ENCODE measurements around the gene ZRANB3.
A peak's percentile ranks its signal among the peaks of the same experiment; 100 is the strongest.

Gene ZRANB3

GRCh38 chr2:135271006-135271405 lies 260.0 kb downstream of the ZRANB3 start:
- no peaks in the 10 kb centered on the region for H3K27me3 ChIP-seq (ENCODE audit: insufficient read depth, low read length)
- no peak overlapping the region for H3K9ac ChIP-seq (ENCODE audit: low read depth, low read length)
- H3K4me1 ChIP-seq (ENCODE audit: insufficient read depth, low read length): no peaks in the 10 kb centered on the region; the same call in 1 of the 2 replicates
- H3K36me3 ChIP-seq (ENCODE audit: insufficient read depth, low read depth, low read length): no peaks in the 10 kb centered on the region; the same call in 1 of the 2 replicates
- H3K27ac ChIP-seq (ENCODE audit: low read length): no peak overlapping the region
- peaks cover 11% of the 10 kb centered on the region; the same call in 1 of the 2 replicates for H3K9me3 ChIP-seq (ENCODE audit: insufficient read depth, low read depth, low read length)
- H3K4me3 ChIP-seq (ENCODE audit: low read length): no peak overlapping the region

- H3K4me1 ChIP-seq (ENCODE audit: insufficient read depth, low read length): no peaks in the 10 kb centered on the region; the same call in 1 of the 2 replicates
- H3K9ac ChIP-seq (ENCODE audit: low read depth, low read length): no peak overlapping the region
- H3K27ac ChIP-seq (ENCODE audit: low read length): no peak overlapping the region
- no peak overlapping the region for H3K4me3 ChIP-seq (ENCODE audit: low read length)
- no peaks in the 10 kb centered on the region for H3K9me3 ChIP-seq (ENCODE audit: insufficient read depth, low read depth, low read length)
- peaks cover 6% of the 10 kb centered on the region; the same call in 1 of the 2 replicates for H3K36me3 ChIP-seq (ENCODE audit: insufficient read depth, low read depth, low read length)
- H3K27me3 ChIP-seq (ENCODE audit: insufficient read depth, low read length): no peaks in the 10 kb centered on the region
Measured at GRCh38 chr2:135265960-135266490, 265.0 kb downstream of the ZRANB3 start.

DNA sequence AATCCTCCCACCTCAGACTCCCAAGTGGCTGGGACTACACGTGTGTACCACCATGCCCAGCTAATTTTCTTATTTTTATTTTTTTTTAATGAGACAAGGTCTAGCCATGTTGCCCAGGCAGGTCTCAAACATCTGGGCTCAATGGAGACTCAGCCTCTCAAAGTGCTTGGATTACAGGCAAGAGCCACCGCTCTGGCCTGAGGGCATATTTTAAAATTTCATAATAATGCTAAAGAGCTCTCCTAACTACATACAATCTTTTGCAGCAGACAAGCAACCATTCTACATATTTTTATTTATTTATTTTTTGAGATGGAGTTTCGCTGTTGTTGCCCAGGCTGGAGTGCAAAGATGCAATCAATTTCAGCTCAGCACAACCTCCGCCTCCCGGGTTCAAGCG lies 271.9 kb downstream of the ZRANB3 start:
- Histone ChIP-seq H3K4me1 (ENCODE audit: insufficient read depth, low read length) (no peaks in the 10 kb centered on the region), H3K4me3 (ENCODE audit: low read length) (no peak overlapping the region), H3K27me3 (ENCODE audit: insufficient read depth, low read length) (no peaks in the 10 kb centered on the region), H3K36me3 (ENCODE audit: insufficient read depth, low read depth, low read length) (no peaks in the 10 kb centered on the region), H3K9ac (ENCODE audit: low read depth, low read length) (no peak overlapping the region), H3K27ac (ENCODE audit: low read length) (no peak overlapping the region), H3K9me3 (ENCODE audit: insufficient read depth, low read depth, low read length) (no peaks in the 10 kb centered on the region)

GRCh38 chr2:135258193-135258592 lies 272.8 kb downstream of the ZRANB3 start:
- H3K9me3 ChIP-seq (ENCODE audit: insufficient read depth, low read depth, low read length): no peaks in the 10 kb centered on the region
- H3K4me3 ChIP-seq (ENCODE audit: low read length): no peak overlapping the region
- H3K9ac ChIP-seq (ENCODE audit: low read depth, low read length): no peak overlapping the region
- no peak overlapping the region for H3K27ac ChIP-seq (ENCODE audit: low read length)
- peaks cover 4% of the 10 kb centered on the region; the same call in 1 of the 2 replicates for H3K4me1 ChIP-seq (ENCODE audit: insufficient read depth, low read length)
- no peaks in the 10 kb centered on the region for H3K27me3 ChIP-seq (ENCODE audit: insufficient read depth, low read length)
- H3K36me3 ChIP-seq (ENCODE audit: insufficient read depth, low read depth, low read length): no peaks in the 10 kb centered on the region

DNA sequence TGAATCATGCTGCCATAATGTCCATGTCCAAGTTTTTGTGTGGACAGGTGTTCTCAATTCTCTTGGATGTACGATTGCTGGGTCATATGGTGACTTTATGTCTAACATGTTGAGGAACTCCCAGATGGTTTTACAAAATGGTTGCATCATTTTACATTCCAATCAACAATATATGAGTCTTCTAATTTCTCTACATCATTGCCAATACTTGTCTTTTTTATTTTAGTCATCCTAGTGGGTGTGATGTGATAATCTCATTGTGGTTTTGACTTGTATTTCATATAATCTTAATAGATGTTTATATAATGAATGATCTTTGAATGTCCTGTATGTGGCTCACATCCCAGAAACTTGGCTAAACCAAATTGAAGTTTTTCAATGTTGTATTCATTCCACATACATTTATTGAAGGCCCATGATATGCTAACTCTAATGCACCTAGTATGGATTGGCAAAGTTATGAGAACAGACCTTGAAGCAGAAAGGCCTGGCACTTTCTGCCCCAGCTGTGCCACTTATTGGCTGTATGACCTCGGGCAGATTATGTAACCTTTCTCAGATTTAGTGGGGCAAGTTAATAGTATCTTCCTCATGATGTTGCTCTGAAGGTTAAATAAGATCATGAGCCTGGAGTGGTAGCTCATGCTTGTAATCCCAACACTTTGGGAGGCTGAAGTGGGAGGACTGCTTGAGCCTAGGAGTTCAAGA lies 273.5 kb downstream of the ZRANB3 start:
- Histone ChIP-seq H3K9ac (ENCODE audit: low read depth, low read length) (no peak overlapping the region), H3K9me3 (ENCODE audit: insufficient read depth, low read depth, low read length) (no peaks in the 10 kb centered on the region), H3K36me3 (ENCODE audit: insufficient read depth, low read depth, low read length) (0 out of 2 replicates have a peak, but pooled peaks cover 3% of the 10 kb centered on the region), H3K27me3 (ENCODE audit: insufficient read depth, low read length) (no peaks in the 10 kb centered on the region), H3K4me1 (ENCODE audit: insufficient read depth, low read length) (peaks cover 10% of the 10 kb centered on the region; the same call in 1 of the 2 replicates), H3K27ac (ENCODE audit: low read length) (no peak overlapping the region), H3K4me3 (ENCODE audit: low read length) (no peak overlapping the region)

DNA sequence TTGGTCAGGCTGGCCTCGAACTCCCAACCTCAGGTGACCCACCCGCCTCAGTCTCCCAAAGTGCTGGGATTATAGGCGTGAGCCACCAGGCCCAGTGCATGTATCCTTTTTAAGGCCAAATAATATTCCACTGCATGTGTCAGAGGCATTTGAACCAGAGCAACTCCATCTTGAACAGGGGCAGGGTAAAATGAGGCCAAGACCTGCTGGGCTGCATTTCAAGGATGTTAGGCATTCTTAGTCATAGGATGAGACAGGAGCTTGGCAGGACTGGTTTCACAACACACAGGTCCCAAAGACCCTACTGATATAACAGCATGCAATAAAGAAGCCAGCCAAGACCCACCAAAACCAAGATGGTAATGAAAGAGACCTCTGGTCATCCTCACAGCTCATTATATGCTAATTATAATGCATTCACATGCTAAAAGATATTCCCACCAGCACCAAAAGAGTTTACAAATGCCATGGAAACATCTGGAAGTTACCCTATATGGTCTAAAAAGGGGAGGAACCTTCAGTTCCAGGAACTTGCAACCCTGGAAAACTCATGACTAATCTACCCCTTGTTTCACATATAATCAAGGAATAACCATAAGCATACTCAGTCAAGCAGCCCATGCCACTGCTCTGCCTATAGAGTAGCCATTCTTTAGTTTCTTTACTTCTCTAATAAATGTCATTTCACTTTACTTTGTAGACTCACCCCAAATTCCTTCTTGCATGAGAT lies 274.3 kb downstream of the ZRANB3 start:
- Histone ChIP-seq H3K9ac (ENCODE audit: low read depth, low read length) (no peak overlapping the region), H3K9me3 (ENCODE audit: insufficient read depth, low read depth, low read length) (no peaks in the 10 kb centered on the region), H3K27ac (ENCODE audit: low read length) (no peak overlapping the region)

DNA sequence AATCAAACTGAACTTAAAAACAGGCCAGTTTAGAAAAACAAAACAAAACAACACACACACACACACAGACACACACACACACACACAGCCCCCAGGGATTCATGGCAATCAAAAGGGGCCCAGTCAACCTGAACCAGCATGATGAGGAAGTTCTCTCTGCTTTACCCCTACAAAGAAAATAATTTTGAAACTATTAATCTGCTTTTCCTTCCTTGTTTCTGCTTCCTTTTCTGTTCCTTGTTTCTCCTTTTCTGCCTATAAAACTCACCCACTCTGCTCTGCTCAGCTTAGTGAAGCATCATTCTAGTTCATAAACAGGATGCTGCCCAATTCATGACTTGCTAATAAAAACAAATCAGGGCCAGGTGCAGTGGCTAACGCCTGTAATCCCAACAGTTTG lies 275.8 kb downstream of the ZRANB3 start:
- no peak overlapping the region for H3K4me3 ChIP-seq (ENCODE audit: low read length)
- 0 out of 2 replicates have a peak, but pooled peaks cover 3% of the 10 kb centered on the region for H3K36me3 ChIP-seq (ENCODE audit: insufficient read depth, low read depth, low read length)
- H3K9ac ChIP-seq (ENCODE audit: low read depth, low read length): no peak overlapping the region
- H3K27me3 ChIP-seq (ENCODE audit: insufficient read depth, low read length): no peaks in the 10 kb centered on the region
- peaks cover 8% of the 10 kb centered on the region; the same call in 1 of the 2 replicates for H3K9me3 ChIP-seq (ENCODE audit: insufficient read depth, low read depth, low read length)
- peaks cover 10% of the 10 kb centered on the region; the same call in 1 of the 2 replicates for H3K4me1 ChIP-seq (ENCODE audit: insufficient read depth, low read length)
- no peak overlapping the region for H3K27ac ChIP-seq (ENCODE audit: low read length)

More for the DNA sequence above, 274.3 kb downstream of the ZRANB3 start:
- Histone ChIP-seq H3K4me1 (ENCODE audit: insufficient read depth, low read length) (peaks cover 10% of the 10 kb centered on the region; the same call in 1 of the 2 replicates), H3K36me3 (ENCODE audit: insufficient read depth, low read depth, low read length) (0 out of 2 replicates have a peak, but pooled peaks cover 3% of the 10 kb centered on the region), H3K27me3 (ENCODE audit: insufficient read depth, low read length) (no peaks in the 10 kb centered on the region), H3K4me3 (ENCODE audit: low read length) (no peak overlapping the region)

GRCh38 chr2:135252805-135253458 lies 278.1 kb downstream of the ZRANB3 start:
- peaks cover 8% of the 10 kb centered on the region; the same call in 1 of the 2 replicates for H3K9me3 ChIP-seq (ENCODE audit: insufficient read depth, low read depth, low read length)
- H3K4me1 ChIP-seq (ENCODE audit: insufficient read depth, low read length): peaks cover 10% of the 10 kb centered on the region; the same call in 1 of the 2 replicates
- H3K36me3 ChIP-seq (ENCODE audit: insufficient read depth, low read depth, low read length): 0 out of 2 replicates have a peak, but pooled peaks cover 3% of the 10 kb centered on the region
- H3K4me3 ChIP-seq (ENCODE audit: low read length): peak overlapping the region; percentile 9; the same call in 1 of the 2 replicates
- H3K27ac ChIP-seq (ENCODE audit: low read length): no peak overlapping the region
- H3K9ac ChIP-seq (ENCODE audit: low read depth, low read length): no peak overlapping the region
- H3K27me3 ChIP-seq (ENCODE audit: insufficient read depth, low read length): no peaks in the 10 kb centered on the region

GRCh38 chr2:135248611-135249010 lies 282.4 kb downstream of the ZRANB3 start:
- Histone ChIP-seq H3K9ac (ENCODE audit: low read depth, low read length) (no peak overlapping the region), H3K36me3 (ENCODE audit: insufficient read depth, low read depth, low read length) (0 out of 2 replicates have a peak, but pooled peaks cover 3% of the 10 kb centered on the region), H3K9me3 (ENCODE audit: insufficient read depth, low read depth, low read length) (peaks cover 8% of the 10 kb centered on the region; the same call in 1 of the 2 replicates), H3K27ac (ENCODE audit: low read length) (no peak overlapping the region), H3K4me1 (ENCODE audit: insufficient read depth, low read length) (peaks cover 10% of the 10 kb centered on the region; the same call in 1 of the 2 replicates), H3K4me3 (ENCODE audit: low read length) (no peak overlapping the region), H3K27me3 (ENCODE audit: insufficient read depth, low read length) (no peaks in the 10 kb centered on the region)

- Histone ChIP-seq H3K36me3 (ENCODE audit: insufficient read depth, low read depth, low read length) (no peaks in the 10 kb centered on the region), H3K27me3 (ENCODE audit: insufficient read depth, low read length) (no peaks in the 10 kb centered on the region), H3K9me3 (ENCODE audit: insufficient read depth, low read depth, low read length) (peaks cover 8% of the 10 kb centered on the region; the same call in 1 of the 2 replicates), H3K27ac (ENCODE audit: low read length) (no peak overlapping the region), H3K9ac (ENCODE audit: low read depth, low read length) (no peak overlapping the region), H3K4me1 (ENCODE audit: insufficient read depth, low read length) (no peaks in the 10 kb centered on the region), H3K4me3 (ENCODE audit: low read length) (no peak overlapping the region)
Measured at GRCh38 chr2:135246711-135247270, 284.2 kb downstream of the ZRANB3 start.

DNA sequence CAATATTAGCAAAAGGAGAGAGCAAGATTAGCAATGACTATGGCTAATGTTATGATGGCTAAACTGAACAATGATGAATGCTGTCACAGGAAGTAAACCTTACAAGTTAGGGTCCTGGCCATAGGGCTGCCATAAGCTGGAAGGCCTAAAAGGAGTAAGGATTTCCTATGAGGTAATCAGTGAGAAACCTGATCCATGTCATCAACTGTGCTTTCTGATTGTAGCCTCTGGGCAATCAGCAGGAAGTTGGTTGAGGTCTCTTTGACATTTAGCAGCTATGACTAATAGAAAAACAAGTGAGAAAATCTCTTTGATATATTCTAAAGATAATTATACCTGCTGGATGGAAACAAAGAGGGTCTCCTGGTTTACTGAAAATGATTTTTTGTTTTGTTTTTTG lies 285.9 kb downstream of the ZRANB3 start:
- no peak overlapping the region for H3K27ac ChIP-seq (ENCODE audit: low read length)
- H3K36me3 ChIP-seq (ENCODE audit: insufficient read depth, low read depth, low read length): no peaks in the 10 kb centered on the region
- no peaks in the 10 kb centered on the region for H3K27me3 ChIP-seq (ENCODE audit: insufficient read depth, low read length)
- H3K9ac ChIP-seq (ENCODE audit: low read depth, low read length): no peak overlapping the region
- no peaks in the 10 kb centered on the region for H3K4me1 ChIP-seq (ENCODE audit: insufficient read depth, low read length)
- no peak overlapping the region for H3K4me3 ChIP-seq (ENCODE audit: low read length)
- H3K9me3 ChIP-seq (ENCODE audit: insufficient read depth, low read depth, low read length): no peaks in the 10 kb centered on the region

Data from iPS-20b (cell line).